GM13977 (cell line): ENCODE data around the gene C1GALT1.
"Not testable (repeated sequence)": the region's sequence is repeated elsewhere in the genome, so short reads cannot be mapped to it uniquely, and the experiment has no call there.

Source experiments
- DNase-seq: peaks from one replicate; pipeline ENCODE4 v3.0.0; 2012; ENCODE audit warnings: low spot score
- in situ Hi-C: fragments of 300-500 bp; cut with MboI; formaldehyde crosslinking; loops from one replicate; pipeline ENCODE4 v1.12.0; 2022; ENCODE audit warnings: low sequenced_read_pairs, low pct_unique_long_range_greater_than_20kb, mixed read lengths, inconsistent platforms; ENCODE audit not compliant: unreplicated experiment
- TF ChIP-seq, protein P1 (sequence below): IDR thresholded peaks from 2 replicates; pipeline ENCODE4 v1.5.1; 2012; ENCODE audit warnings: mild to moderate bottlenecking, control low read depth; ENCODE audit not compliant: insufficient read depth; ENCODE audit errors: extremely low read depth, missing control alignments

Gene C1GALT1

DNA sequence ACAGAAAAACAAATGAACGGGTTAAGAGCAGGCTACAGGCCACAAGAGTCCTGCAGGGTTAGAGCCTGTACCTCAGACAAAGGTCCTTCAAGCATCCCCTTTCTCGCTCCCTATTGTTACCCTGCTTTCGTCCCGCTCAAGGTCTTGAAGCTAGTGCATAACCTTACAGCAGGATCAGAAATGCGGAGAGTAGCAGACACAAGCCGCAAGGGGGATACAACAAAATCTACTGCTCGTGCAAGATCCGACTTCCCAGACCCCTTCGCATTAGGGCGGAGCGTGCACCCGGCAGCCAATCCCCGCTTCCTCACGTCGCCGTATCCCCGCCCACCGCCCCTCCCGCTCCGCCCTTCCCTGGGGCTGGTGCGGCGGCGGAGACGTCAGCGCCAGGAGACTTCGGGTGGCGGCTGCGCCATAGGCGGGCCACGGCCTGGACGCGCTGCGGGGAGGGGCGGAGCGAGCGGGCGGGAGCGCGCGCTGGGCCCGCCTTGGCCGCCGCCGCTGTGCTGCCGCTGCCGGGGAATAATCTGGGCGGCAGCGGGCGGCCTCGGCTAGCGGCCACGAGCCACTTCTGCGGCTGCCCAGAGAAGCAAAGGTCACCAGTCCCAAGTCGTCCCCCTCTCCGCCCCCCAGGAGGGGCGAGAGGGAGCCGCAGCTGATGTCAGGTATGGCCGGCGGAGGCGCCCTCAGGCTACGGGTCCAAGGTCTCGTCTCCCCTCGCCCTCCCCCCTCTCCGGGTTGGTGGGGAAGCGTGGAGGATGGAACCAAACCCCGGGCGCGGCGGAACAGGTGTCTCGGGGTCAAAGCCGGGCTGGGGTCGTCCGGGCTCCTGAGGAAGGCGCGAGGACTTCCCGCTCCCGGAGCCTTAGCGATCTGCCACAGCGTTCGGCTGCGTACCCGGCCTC is at the start of gene C1GALT1:
Gene C1GALT1, plus strand, starts transcription at position 389 of the 905 bp plus-strand sequence. CDS start 51,776 bp downstream, outside the sequence.
- TF ChIP-seq, protein P1, sequence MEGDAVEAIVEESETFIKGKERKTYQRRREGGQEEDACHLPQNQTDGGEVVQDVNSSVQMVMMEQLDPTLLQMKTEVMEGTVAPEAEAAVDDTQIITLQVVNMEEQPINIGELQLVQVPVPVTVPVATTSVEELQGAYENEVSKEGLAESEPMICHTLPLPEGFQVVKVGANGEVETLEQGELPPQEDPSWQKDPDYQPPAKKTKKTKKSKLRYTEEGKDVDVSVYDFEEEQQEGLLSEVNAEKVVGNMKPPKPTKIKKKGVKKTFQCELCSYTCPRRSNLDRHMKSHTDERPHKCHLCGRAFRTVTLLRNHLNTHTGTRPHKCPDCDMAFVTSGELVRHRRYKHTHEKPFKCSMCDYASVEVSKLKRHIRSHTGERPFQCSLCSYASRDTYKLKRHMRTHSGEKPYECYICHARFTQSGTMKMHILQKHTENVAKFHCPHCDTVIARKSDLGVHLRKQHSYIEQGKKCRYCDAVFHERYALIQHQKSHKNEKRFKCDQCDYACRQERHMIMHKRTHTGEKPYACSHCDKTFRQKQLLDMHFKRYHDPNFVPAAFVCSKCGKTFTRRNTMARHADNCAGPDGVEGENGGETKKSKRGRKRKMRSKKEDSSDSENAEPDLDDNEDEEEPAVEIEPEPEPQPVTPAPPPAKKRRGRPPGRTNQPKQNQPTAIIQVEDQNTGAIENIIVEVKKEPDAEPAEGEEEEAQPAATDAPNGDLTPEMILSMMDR = peak; percentile 62
- DNase-seq = peak; percentile 94
- in situ Hi-C loops = no loop called here

DNA sequence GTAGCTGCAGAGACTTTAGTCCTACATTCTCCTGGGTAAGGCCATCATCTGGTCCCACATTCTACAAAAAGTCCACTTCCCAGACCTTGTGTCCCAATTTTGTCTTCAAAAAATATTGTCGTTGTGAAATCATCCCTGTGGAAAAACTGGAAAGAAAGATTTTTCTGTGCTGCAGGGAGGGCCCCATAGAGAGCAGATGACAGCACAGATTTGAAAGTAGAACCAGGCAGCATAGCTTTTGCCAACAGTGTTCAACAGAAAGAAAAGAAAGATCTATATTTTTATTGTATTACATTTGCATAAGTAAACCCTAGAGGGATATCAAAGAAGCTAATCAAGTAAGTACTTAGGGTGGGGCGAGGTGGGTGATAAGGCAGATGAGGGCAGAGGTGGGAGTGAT is 48.3 kb upstream of the C1GALT1 start:
- in situ Hi-C loops = no loop called here
- DNase-seq = no peak
- TF ChIP-seq, protein P1 = no peak

DNA sequence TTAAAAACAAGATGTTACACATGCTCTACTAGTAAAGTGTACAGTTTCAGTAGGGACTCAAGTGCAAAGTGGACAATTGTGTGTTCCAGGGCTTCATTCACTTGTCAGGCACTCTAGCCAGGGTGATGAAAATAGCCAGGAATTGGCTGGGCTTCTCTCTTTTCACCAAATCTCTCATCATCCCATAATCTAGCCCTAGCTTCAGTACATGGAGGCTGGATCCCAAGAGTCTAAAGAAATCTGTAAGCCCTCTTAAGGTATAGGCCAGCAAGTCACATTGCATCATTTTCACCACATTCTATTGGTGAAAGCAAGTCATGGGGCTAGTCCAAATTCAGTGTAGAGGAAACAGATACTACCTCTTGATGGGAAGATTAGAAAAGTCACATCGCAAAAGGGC is 47.3 kb upstream of the C1GALT1 start:
- TF ChIP-seq, protein P1 = no peak
- in situ Hi-C loops = no loop called here
- no peak for DNase-seq

DNA sequence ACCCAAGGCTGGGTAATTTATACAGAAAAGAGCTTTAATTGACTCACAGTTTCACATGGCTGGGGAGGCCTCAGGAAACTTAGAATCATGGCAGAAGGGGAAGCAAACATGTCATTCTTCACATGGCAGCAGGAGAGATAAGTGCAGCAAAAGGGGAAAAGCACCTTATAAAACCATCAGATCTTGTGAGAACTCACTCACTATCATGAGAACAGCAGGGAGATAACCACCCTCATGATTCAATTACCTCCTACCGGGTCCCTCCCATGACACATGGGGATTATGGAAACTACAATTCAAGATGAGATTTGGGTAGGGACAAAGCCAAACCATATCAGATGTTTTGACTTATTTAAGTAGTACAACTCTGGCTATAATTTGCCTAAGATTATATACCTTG is 46.4 kb upstream of the C1GALT1 start:
- DNase-seq, in situ Hi-C loops: not testable (repeated sequence)

DNA sequence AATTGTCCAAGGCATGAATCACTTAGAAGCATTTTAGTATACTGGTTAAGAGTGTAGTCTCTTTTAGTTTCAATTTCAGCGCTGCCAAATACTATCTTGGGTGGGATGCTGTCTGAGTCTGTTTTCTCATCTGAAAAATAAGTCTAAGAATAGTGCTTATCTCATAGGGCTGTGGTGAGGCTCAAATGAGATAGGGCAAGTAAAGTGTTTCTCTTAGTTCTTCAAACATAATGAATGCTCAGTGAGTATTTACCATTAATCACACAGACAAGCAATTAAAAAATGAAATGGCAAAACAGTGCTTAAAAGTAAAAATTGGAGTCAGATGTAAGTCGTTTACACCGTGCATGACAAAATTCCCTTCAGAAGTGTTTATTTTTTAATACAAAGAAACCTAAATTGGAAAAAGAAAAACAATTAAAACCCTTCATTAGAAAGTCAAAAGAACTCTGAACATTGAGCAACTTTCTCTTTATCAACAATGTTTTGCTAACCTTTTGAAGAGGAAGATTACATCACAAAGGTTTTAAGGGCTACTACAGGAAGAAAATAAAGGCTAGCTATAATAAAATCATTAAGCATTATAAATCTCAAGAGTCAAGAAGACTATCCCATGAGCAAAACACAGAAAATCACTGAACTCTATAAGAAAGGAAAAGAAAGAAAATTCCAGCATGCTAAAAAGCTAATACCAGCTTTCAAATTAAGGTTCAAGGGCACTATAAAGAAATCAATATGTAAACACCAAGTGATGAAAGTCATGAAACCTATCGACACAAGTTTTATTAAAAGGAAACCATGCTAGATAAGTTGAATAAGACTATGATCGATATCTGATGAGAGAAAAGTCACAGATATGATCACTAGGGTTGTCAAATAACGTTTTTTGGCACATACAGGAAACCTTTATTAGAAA is 45.6 kb upstream of the C1GALT1 start:
- in situ Hi-C loops = no loop called here
- no peak for DNase-seq
- TF ChIP-seq, protein P1 = no peak

DNA sequence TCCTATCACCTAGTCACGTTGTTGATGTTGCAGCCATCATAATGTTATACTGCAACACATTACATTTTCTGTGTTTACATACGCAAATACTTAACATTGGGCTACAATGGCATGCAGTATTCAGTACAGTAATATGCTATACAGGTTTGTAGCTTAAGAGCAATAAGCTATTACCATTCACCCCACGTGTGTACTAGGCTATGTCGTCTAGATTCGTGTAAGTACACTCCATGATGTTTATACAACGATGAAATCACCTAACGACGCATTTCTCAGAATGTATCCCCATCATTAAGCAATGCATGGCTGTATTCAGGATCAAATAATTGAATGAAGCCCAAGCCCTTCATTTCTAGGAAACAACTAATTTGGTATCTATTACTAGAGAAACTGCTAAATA is 43.4 kb upstream of the C1GALT1 start:
- TF ChIP-seq, protein P1 = no peak
- in situ Hi-C loops = no loop called here
- no peak for DNase-seq

DNA sequence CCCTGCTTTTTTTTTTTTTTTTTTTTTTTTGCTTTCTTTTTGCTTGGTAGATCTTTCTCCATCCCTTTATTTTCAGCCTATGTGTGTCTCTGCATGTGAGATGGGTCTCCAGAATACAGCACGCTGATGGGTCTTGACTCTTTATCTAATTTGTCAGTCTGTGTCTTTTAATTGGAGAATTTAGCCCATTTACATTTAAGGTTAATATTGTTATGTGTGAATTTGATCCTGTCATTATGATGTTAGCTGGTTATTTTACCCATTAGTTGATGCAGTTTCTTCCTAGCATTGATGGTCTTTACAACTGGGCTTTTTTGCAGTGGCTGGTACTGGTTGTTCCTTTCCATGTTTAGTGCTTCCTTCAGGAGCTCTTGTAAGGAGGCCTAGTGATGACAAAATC is 38.9 kb upstream of the C1GALT1 start:
- DNase-seq, in situ Hi-C loops: not testable (repeated sequence)

DNA sequence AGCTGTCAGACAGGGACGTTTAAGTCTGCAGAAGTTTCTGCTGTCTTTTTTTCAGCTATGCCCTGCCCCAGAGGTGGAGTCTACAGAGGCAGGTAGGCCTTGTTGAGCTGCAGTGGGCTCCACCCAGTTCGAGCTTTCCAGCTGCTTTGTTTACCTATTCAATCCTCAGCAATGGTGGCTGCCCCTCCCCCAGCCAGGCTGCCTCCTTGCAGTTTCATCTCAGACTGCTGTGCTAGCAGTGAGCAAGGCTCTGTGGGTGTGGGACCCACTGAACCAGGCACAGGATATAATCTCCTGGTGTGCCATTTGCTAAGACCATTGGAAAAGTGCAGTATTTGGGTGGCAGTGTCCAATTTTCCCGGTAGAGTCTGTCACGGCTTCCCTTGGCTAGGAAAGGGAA is 37.2 kb upstream of the C1GALT1 start:
- DNase-seq, in situ Hi-C loops: not testable (repeated sequence)
